Tibial nerve (tissue), 4 donors: ENCODE results near the gene CTNNA2.

ENCODE experiments used
- EP300 ChIP-seq, 2 donors: sonication (generic); formaldehyde crosslinking; IDR thresholded peaks; one replicate each; pipeline ENCODE4 v1.6.1; 2017; ENCODE audit warnings: antibody characterized with exemption in 2 of 2, mild to moderate bottlenecking in 1 of 2
- POLR2A ChIP-seq, 2 donors: fragments of 450-650 bp; IDR thresholded peaks; one replicate each; pipeline ENCODE4 v1.6.1; 2017; ENCODE audit warnings: antibody characterized with exemption in 2 of 2, mild to moderate bottlenecking in 2 of 2, moderate library complexity in 2 of 2
- TF ChIP-seq, protein P1 (sequence below), 5 experiments: fragments of 200-600 bp in 3 of 5; fragments of 450-650 bp in 2 of 5; sonication (generic) in 3 of 5; IDR thresholded peaks; one replicate each; pipeline ENCODE4 v1.5.1; 2016 to 2019; ENCODE audit warnings: antibody characterized with exemption in 5 of 5, mild to moderate bottlenecking in 3 of 5, moderate library complexity in 2 of 5

DNA sequence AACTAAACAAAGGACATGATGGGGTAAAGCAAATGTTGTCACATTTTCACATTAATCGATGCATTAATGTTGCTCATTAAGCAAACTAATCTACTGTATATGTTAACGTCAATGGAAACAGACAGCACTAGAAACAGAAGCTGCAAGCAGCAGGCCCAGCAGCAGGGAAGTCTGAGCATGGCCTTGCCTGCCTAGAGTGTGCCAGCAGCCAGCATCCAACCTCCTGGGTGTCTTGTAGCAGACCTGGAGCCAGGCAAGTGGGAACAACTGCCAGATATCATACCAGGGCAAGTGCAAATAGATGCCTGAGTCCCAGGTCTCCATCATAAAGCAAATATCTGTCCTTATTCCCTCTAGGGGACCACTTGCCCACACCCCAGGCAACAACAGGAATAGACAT, 472.7 kb downstream of the CTNNA2 start:
- TF ChIP-seq, protein P1, sequence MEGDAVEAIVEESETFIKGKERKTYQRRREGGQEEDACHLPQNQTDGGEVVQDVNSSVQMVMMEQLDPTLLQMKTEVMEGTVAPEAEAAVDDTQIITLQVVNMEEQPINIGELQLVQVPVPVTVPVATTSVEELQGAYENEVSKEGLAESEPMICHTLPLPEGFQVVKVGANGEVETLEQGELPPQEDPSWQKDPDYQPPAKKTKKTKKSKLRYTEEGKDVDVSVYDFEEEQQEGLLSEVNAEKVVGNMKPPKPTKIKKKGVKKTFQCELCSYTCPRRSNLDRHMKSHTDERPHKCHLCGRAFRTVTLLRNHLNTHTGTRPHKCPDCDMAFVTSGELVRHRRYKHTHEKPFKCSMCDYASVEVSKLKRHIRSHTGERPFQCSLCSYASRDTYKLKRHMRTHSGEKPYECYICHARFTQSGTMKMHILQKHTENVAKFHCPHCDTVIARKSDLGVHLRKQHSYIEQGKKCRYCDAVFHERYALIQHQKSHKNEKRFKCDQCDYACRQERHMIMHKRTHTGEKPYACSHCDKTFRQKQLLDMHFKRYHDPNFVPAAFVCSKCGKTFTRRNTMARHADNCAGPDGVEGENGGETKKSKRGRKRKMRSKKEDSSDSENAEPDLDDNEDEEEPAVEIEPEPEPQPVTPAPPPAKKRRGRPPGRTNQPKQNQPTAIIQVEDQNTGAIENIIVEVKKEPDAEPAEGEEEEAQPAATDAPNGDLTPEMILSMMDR (IDR thresholded peaks at IDR 0.05) = no peak
- TF ChIP-seq POLR2A (IDR thresholded peaks at IDR 0.05) = no peak
- no peak for TF ChIP-seq EP300 (IDR thresholded peaks at IDR 0.05)
